GM19035 (cell line): ENCODE results near the gene PRADC1.
"Not testable (repeated sequence)": the region's sequence is repeated elsewhere in the genome, so short reads cannot be mapped to it uniquely, and the experiment has no call there.

ENCODE experiments used
- ATAC-seq: cut with Tn5 transposase; IDR thresholded peaks from one replicate; pipeline ENCODE4 v1.9.1; 2021; ENCODE audit not compliant: unreplicated experiment

The PRADC1 gene

GRCh38 chr2:73233154-73233931 lies at the start of gene PRADC1:
PRADC1 (minus strand) TSS chr2:73233239; CDS start chr2:73233160, 79 bp downstream.
- ATAC-seq: peak; percentile 90

DNA sequence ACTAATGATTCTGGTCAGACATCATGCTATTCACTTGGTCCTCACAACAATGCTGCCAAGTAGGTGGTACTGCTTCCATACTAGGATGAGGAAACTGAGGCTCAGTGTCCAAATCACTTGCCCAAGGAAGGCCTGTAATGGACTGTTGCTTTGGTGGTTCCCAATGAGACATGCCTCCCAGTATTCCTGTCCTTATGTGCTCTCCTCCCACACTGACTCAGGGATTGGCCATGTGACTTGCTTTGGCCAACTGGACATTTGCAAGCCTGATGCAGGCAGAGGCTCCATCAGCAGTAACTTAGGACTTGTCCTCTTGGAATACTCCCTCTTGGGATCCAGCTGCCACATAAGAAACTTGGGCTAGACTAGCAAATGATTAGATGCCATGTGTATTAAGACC lies 48.2 kb upstream of the PRADC1 start:
- ATAC-seq: no peak

DNA sequence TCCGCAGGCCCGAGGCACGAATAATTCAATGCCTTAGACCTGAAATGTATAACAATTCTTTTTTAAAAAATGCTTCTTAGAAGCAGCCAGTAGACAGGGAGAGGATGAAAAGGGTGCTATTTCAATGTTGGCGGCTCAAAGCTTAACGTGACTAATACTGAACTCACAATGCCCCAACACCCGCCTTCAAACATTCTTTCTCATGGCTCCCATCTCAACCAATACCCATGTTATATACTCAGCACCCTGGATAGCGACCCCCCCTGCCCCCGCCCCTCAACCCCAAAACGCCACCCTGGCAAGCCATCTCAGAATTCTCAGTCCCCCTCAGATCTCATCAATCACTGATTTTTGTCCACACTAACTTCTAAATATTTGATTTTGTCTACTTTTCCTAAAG lies 46.8 kb upstream of the PRADC1 start:
- ATAC-seq: no peak

- no peak for ATAC-seq
These were observed 39.2 kb upstream of the PRADC1 start for GRCh38 chr2:73272270-73272669.

DNA sequence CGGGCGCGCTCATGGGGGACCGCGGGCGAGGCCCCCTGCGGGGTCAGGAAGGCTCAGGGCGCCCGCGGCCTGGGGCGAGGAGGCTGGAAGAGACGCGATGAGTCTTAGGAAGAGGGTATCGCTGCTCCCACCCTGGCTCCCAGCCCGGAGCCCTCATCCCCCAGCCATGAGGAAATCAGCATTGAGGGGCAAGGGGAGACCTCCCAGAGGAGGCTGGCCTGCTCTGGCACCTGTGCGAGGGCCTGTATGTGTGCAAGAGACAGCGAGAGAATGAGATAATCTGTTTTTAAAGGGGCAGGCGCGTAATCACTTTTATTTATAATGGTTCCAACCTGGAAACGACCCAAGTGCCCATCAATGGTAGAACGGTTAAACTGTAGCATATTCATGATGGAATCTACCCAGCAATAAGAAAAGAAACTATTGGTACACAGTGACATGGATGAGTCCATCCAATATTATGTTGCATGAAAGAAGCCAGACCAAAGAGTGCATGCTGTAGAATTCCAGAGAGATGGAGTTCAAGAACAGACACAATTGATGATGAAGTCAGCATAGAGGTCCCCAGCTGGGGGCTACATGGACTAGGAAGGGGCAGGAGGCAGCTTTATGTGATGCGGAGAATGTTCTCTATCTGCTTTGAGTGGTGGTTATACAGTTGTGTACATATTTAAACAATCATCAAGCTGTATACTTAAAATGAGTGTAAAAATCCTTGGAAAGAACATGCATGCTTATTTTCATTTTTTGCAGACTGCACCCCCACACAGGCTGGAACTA lies 36.8 kb upstream of the PRADC1 start:
- peak; percentile 8 for ATAC-seq

- ATAC-seq: peak; percentile 81
These were observed 36.0 kb upstream of the PRADC1 start for GRCh38 chr2:73268830-73269685.

DNA sequence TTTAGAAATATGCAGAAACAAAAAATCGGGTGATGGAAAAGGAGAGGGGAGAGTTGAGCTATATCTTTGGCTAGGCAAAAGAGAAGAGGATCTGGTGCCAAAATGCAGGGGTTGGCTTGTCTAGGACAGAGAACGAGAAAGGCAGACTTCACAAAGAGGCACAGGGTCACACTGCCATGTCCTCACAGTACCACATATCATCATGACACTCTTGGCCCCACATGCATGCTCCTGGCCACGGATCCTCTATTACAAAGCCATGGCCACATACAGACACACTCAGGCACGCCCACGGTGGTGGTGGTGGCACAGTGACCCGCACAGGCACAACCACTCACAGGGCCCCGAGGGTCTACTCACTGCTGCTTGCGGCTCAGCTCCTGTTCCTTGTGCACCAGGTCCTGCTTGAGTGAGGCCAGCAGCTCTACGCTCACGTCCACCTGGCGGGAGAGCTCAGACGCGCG lies 35.4 kb upstream of the PRADC1 start:
- ATAC-seq: no peak

DNA sequence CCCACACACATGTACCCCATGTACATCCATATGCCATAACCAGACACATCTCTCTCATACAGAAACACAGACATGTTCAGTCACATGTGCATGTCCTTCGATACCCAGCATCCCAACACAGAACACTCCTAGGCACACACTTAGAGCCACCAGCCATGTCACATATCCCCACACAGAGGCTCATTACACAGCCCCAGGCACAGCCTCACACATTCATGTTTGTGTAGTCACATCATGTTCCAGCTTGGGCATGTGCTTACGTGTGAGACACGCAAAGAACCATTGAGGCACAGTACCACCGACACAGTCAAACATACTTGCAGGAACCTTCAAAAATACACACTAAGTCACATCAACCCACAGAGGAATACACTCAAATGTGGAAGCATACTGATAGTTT lies 34.0 kb upstream of the PRADC1 start:
- ATAC-seq: no peak

DNA sequence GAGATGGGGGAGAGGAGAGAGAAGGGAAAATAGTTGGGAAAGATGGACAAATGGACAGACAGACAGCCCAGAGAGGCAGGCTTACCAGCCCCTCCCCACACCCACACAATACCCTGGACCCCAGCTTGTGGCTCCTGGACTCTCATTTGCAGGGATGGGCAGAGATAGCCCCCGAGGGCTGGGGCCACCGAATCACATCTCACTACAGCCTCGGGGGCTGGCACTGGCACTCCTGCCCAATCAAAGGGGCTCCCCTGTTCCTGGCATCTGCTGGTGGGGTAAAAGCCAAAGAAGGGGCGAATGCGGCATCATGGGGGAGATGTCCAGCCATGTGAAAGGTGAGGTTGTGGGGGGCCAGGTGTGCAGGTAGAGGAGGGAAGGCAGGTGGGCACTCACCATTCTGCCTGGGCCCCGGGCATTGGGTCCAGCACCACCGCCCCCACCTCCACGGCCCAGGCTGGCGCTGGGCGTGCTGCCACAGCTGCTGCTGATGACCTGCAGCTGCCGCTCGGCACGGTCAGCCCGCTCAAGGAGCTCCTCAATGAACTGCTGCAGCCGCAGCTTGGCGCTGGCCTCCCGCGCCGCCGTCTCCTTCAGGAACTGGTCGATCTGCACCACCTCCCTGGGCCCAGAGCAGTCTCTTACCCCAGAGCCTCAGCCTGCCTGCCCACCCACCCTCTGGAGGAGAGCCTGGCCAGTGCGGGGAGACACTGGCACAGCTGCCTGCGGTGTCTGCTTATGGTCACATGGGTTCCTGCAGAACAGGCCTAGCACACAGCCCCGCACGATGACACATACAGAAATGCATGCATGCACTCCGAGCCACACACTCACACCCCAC lies 33.2 kb upstream of the PRADC1 start:
- no peak for ATAC-seq

GRCh38 chr2:73265298-73266060 lies 32.4 kb upstream of the PRADC1 start:
- no peak for ATAC-seq

- ATAC-seq: no peak
These were observed 31.7 kb upstream of the PRADC1 start for GRCh38 chr2:73264783-73265182.

DNA sequence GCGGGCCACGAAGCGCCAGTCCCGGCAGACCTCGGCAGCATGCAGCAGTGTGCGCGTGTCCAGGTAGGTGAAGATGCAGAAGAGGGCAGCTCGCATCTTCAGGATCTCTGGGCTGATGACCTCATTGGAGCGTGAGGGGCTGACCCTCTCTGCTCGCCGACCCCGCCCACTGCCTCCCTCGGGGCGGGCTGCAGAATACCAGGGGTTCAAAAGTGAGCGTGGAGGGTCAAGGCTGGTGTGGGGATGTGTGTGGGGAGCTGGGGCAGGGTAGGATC lies 31.2 kb upstream of the PRADC1 start:
- ATAC-seq: no peak

GRCh38 chr2:73263540-73264331 lies 30.7 kb upstream of the PRADC1 start:
- no peak for ATAC-seq

- not testable (repeated sequence) for ATAC-seq
These were observed 29.8 kb upstream of the PRADC1 start for GRCh38 chr2:73262691-73263429.

DNA sequence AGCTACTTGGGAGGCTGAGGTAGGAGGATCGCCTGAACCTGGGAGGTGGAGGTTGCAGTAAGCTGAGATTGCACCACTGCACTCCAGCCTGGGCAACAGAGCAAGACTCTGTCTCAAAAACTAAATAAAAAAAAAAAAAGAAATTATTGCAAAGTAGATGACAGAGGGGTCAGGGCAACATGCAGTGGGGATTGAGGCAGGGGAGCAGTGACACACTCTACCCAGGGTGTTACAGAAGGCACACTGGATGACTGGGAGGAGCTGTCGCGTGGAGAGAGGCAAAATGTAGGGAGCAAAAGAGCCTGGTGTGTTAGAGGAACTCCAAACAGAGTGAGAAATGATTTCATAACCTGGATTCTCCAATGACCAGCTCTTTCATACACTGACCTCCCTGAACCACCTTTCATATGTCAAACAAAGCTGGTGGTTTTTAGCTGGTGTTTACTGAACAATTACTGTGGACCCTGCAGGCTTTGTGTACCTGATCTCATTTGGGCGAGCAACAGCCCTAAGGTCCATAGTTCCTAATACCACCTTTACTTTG lies 29.1 kb upstream of the PRADC1 start:
- no peak for ATAC-seq

- no peak for ATAC-seq
These were observed 27.4 kb upstream of the PRADC1 start for GRCh38 chr2:73260338-73260984.

DNA sequence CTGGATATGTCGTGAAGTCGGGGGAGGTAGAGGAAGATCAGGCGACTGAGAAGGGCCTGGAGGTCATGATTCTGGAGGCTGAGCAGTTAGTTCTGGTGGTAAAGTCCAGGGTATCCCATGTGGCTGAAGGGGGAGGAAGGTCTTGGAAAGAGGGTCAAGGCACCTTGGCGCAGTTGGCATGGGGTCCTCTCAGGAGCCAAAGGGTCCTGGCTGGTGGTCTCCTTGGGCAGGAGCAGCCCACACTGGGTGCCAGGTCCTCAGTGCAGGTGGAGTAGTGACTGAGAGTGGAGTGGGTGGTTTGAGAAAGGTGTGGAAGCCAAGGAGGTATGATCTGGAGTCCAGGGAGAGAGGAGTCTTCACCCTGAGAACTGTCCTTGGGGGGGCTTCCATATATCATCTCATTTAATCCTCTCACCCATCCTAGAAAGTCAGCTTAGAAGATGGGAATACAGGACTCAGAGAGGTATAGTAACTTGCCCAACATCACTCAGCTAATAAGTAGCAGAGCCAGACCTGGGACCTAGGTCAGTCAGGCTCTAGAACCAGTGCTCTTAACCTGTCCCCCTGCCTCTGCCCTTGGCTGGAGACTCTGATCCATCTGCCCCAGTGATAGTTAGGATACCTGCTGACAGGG lies 26.8 kb upstream of the PRADC1 start:
- ATAC-seq: no peak
